H1 (cell line): ENCODE measurements around the gene SEMA3F. TPM values are rescaled to one million over a fixed set of nuclear protein-coding genes. Genes with fewer than 3 reads are reported as not detected.

Source experiments
- CTCF ChIA-PET: fragments of 300-600 bp; sonication (Branson Sonifier 250); formaldehyde crosslinking; loops from one replicate; lab custom pipeline; 2021; ENCODE audit not compliant: partially characterized antibody; lab: Charles Lee
- POLR2A ChIA-PET: fragments of 300-600 bp; sonication (Branson Sonifier 250); formaldehyde crosslinking; loops from one replicate; lab custom pipeline; 2021; ENCODE audit warnings: inconsistent platforms; ENCODE audit not compliant: partially characterized antibody; lab: Charles Lee
- DNase-seq, 2 experiments: peaks; one replicate each; pipeline versions ENCODE4 v3.0.0 to v3.0.0-alpha.2; 2010 to 2022; ENCODE audit warnings: low spot score in 2 of 2, low read depth in 1 of 2, mixed read lengths in 1 of 2
- FAIRE-seq: peaks from 2 replicates; lab custom pipeline; 2011; peaks lifted over from hg19 to GRCh38; lab: Jason Lieb, UNC
- H2AFZ ChIP-seq: 2 replicates; pipeline ENCODE4 v1.8.1; 2012; ENCODE audit warnings: low read length, inconsistent platforms
- H2AK5ac ChIP-seq: 2 replicates; pipeline ENCODE4 v1.6.1; 2013; ENCODE audit warnings: low read depth, low read length
- H2BK120ac ChIP-seq: replicated peaks from 2 replicates; pipeline ENCODE3; 2013; ENCODE audit warnings: low read depth, low read length, inconsistent platforms
- H2BK12ac ChIP-seq: 2 replicates; pipeline ENCODE4 v1.6.1; 2013; ENCODE audit warnings: low read depth, low read length
- H2BK15ac ChIP-seq: 2 replicates; pipeline ENCODE4 v1.6.1; 2013; ENCODE audit warnings: low read length
- H2BK20ac ChIP-seq: 2 replicates; pipeline ENCODE4 v1.6.1; 2013; ENCODE audit warnings: low read length
- H2BK5ac ChIP-seq: 2 replicates; pipeline ENCODE4 v1.6.1; 2013; ENCODE audit warnings: low read depth, low read length
- H3K14ac ChIP-seq: 2 replicates; pipeline ENCODE4 v1.6.1; 2013; ENCODE audit warnings: inconsistent platforms; ENCODE audit not compliant: insufficient read length
- H3K18ac ChIP-seq: 2 replicates; pipeline ENCODE4 v1.6.1; 2013; ENCODE audit warnings: low read length; ENCODE audit errors: extremely low read depth
- H3K23ac ChIP-seq: 2 replicates; pipeline ENCODE4 v1.6.1; 2013; ENCODE audit warnings: inconsistent platforms; ENCODE audit not compliant: insufficient read length
- H3K23me2 ChIP-seq: 2 replicates; pipeline ENCODE4 v1.6.1; 2013; ENCODE audit warnings: low read depth, low read length
- H3K27ac ChIP-seq: 2 replicates; pipeline ENCODE4 v1.6.1; 2011; ENCODE audit warnings: low read depth, low read length, inconsistent platforms
- H3K27me3 ChIP-seq, 4 experiments: replicated peaks in 1 of 4; 1 replicate in 1 of 4; 2 replicates in 3 of 4; pipeline versions ENCODE4 v1.6.1 to v1.8.1; 2011 to 2013; ENCODE audit warnings: low read length in 3 of 4, mild to moderate bottlenecking in 3 of 4, inconsistent platforms in 2 of 4, mixed read lengths in 2 of 4, moderate library complexity in 1 of 4; ENCODE audit not compliant: control insufficient read depth in 3 of 4, insufficient read depth in 3 of 4; ENCODE audit errors: extremely low read depth in 1 of 4
- H3K36me3 ChIP-seq, 4 experiments: 2 replicates each; pipeline versions ENCODE4 v1.6.1 to v1.8.1; 2011 to 2013; ENCODE audit warnings: mild to moderate bottlenecking in 4 of 4, low read length in 3 of 4, moderate library complexity in 2 of 4, control low read depth in 1 of 4, inconsistent platforms in 1 of 4; ENCODE audit not compliant: insufficient read depth in 4 of 4, control insufficient read depth in 2 of 4
- H3K4ac ChIP-seq: replicated peaks from 2 replicates; pipeline ENCODE3; 2013; ENCODE audit warnings: low read length, low read depth, mixed read lengths, inconsistent platforms; ENCODE audit not compliant: insufficient read length
- H3K4me1 ChIP-seq, 4 experiments: replicated peaks in 1 of 4; 1 replicate in 1 of 4; 2 replicates in 3 of 4; pipeline versions ENCODE4 v1.6.1 to v1.8.1; 2011 to 2013; ENCODE audit warnings: low read length in 3 of 4, inconsistent platforms in 2 of 4, mixed read lengths in 1 of 4; ENCODE audit not compliant: insufficient read depth in 4 of 4, control insufficient read depth in 3 of 4
- H3K4me2 ChIP-seq, 2 experiments: 2 replicates each; pipeline versions ENCODE4 v1.6.1 to v1.8.1; 2011 to 2013; ENCODE audit warnings: low read depth in 2 of 2, low read length in 2 of 2, control low read depth in 1 of 2, inconsistent platforms in 1 of 2, mild to moderate bottlenecking in 1 of 2; ENCODE audit not compliant: insufficient read depth in 1 of 2
- H3K4me3 ChIP-seq, 4 experiments: fragments of 200-600, 300-600 bp in 1 of 4; sonication (generic), shearing (Covaris generic), sonication (Bioruptor Twin) in 1 of 4; 2 replicates each; pipeline versions ENCODE4 v1.5.1 to v1.8.1; 2011 to 2016; ENCODE audit warnings: low read length in 4 of 4, low read depth in 3 of 4, control low read depth in 2 of 4, inconsistent platforms in 2 of 4, mild to moderate bottlenecking in 2 of 4, mixed read lengths in 1 of 4, moderate library complexity in 1 of 4; ENCODE audit not compliant: insufficient read depth in 2 of 4; ENCODE audit errors: extremely low read depth in 1 of 4
- H3K56ac ChIP-seq: replicated peaks from 2 replicates; pipeline ENCODE3; 2013; ENCODE audit warnings: low read depth, mild to moderate bottlenecking, mixed read lengths, low read length, inconsistent platforms; ENCODE audit not compliant: insufficient read length
- H3K79me1 ChIP-seq: 2 replicates; pipeline ENCODE4 v1.6.1; 2013; ENCODE audit warnings: low read depth, low read length, control low read depth
- H3K79me2 ChIP-seq, 2 experiments: 2 replicates each; pipeline versions ENCODE4 v1.6.1 to v1.8.1; 2012 to 2013; ENCODE audit warnings: low read length in 2 of 2, mild to moderate bottlenecking in 2 of 2, inconsistent platforms in 1 of 2; ENCODE audit not compliant: insufficient read depth in 2 of 2, control insufficient read depth in 1 of 2
- H3K9ac ChIP-seq, 4 experiments: replicated peaks in 1 of 4; 1 replicate in 1 of 4; 2 replicates in 3 of 4; pipeline versions ENCODE4 v1.6.1 to v1.8.1; 2011 to 2013; ENCODE audit warnings: low read depth in 3 of 4, low read length in 3 of 4, control low read depth in 2 of 4, mild to moderate bottlenecking in 2 of 4, moderate library complexity in 2 of 4, inconsistent platforms in 1 of 4; ENCODE audit errors: extremely low read depth in 1 of 4
- H3K9me3 ChIP-seq, 2 experiments: 2 replicates each; pipeline versions ENCODE4 v1.6.1 to v1.8.1; 2012 to 2013; ENCODE audit warnings: mild to moderate bottlenecking in 2 of 2, moderate library complexity in 2 of 2, control low read depth in 1 of 2, inconsistent platforms in 1 of 2, low read depth in 1 of 2, low read length in 1 of 2, mixed read lengths in 1 of 2; ENCODE audit not compliant: insufficient read depth in 2 of 2
- H4K20me1 ChIP-seq, 2 experiments: replicated peaks in 1 of 2; 2 replicates each; pipeline versions ENCODE3 to v1.8.1; 2011 to 2013; ENCODE audit warnings: inconsistent platforms in 2 of 2, low read length in 2 of 2, mild to moderate bottlenecking in 1 of 2; ENCODE audit not compliant: insufficient read depth in 2 of 2, control insufficient read depth in 1 of 2
- H4K5ac ChIP-seq: 2 replicates; pipeline ENCODE4 v1.6.1; 2013; ENCODE audit warnings: low read length, low read depth, mixed read lengths, inconsistent platforms; ENCODE audit not compliant: insufficient read length
- H4K8ac ChIP-seq: 2 replicates; pipeline ENCODE4 v1.8.0; 2013; ENCODE audit warnings: mild to moderate bottlenecking, moderate library complexity, low read length, inconsistent platforms; ENCODE audit not compliant: insufficient read depth; ENCODE audit errors: extremely low read depth
- H4K91ac ChIP-seq: replicated peaks from 2 replicates; pipeline ENCODE3; 2013; ENCODE audit warnings: low read length, mixed read lengths, inconsistent platforms; ENCODE audit not compliant: insufficient read length
- E2F6 ChIP-seq: IDR thresholded peaks from 2 replicates; pipeline ENCODE4 v1.6.1; 2012; ENCODE audit warnings: inconsistent platforms
- HDAC2 ChIP-seq, 2 experiments: fragments of 300-600 bp in 1 of 2; sonication (generic) in 1 of 2; IDR thresholded peaks; 2 replicates each; pipeline ENCODE4 v1.6.1; 2011 to 2012; ENCODE audit warnings: low read depth in 2 of 2, low read length in 2 of 2, mild to moderate bottlenecking in 2 of 2, moderate library complexity in 2 of 2, borderline replicate concordance in 1 of 2, inconsistent platforms in 1 of 2
- KDM4A ChIP-seq: IDR thresholded peaks from one replicate; pipeline ENCODE4 v1.7.1; 2012; ENCODE audit warnings: low read depth, mild to moderate bottlenecking, moderate library complexity, low read length, inconsistent platforms; ENCODE audit not compliant: severe bottlenecking
- MAX ChIP-seq: IDR thresholded peaks from 2 replicates; pipeline ENCODE4 v1.6.1; 2012; ENCODE audit warnings: inconsistent platforms
- TAF1 ChIP-seq: IDR thresholded peaks from 2 replicates; pipeline ENCODE4 v1.6.1; 2011; ENCODE audit warnings: mild to moderate bottlenecking, low read depth, low read length
- TBP ChIP-seq: IDR thresholded peaks from 2 replicates; pipeline ENCODE4 v1.6.1; 2011; ENCODE audit warnings: low read depth, low read length, improper control_type of control experiment
- WGBS, 2 experiments: shearing (Covaris generic) in 1 of 2; methylation state at CpG; one replicate each; pipeline versions ENCODE4 v1.1.6 to v1.1.7; 2013 to 2015; ENCODE audit warnings: low lambda C conversion rate in 2 of 2, mixed read lengths in 2 of 2, inconsistent platforms in 1 of 2, low coverage in 1 of 2, missing lambda C conversion rate in 1 of 2; ENCODE audit not compliant: insufficient replicate concordance in 2 of 2, insufficient coverage in 1 of 2, insufficient read length in 1 of 2; ENCODE audit errors: extremely low coverage in 1 of 2, missing lambda C conversion rate in 1 of 2; 5-methylcytosine and 5-hydroxymethylcytosine counted together
- polyA plus RNA-seq, 7 experiments: library from polyadenylated mRNA; depleted of rRNA in 3 of 7; stranded (reverse) in 5 of 7; unstranded in 2 of 7; fragments of >200 nt in 5 of 7; fragments of 200-250 nt in 2 of 7; gene quantifications; 1 replicate in 5 of 7; 2 replicates in 1 of 7; 4 replicates in 1 of 7; pipeline versions ENCODE4 v1.2.1 to v1.2.3, GENCODE V29; 2011 to 2013; ENCODE audit warnings: missing spikeins in 2 of 7, mixed read lengths in 2 of 7
- total RNA-seq: library from RNA; stranded (reverse); fragmentation: NEBNext Ultra II Directional; extraction: Animal tissue kit (Norgen Biotek cat#: 25700); gene quantifications from 2 replicates; pipeline ENCODE4 v1.2.1, GENCODE V29; 2021

Gene SEMA3F
- total and polyA plus RNA-seq, 2 of the 8 experiments (the other 6 are each of a cell fraction or from before 2014, with no cell fraction given), result 20.3 to 37.0 TPM

- Histone ChIP-seq H3K27me3 (peaks cover 2 to 28% (median 21%) of the 10 kb centered on the region in 4 experiments), H2AFZ (peak within 1 kb of the TSS; percentile 99), H3K27ac (no peak within 1 kb of the TSS), H3K18ac (peak within 1 kb of the TSS; percentile 81; the same call in 1 of the 2 replicates), H3K4ac (no peak within 1 kb of the TSS), H4K91ac (no peak within 1 kb of the TSS), H2BK15ac (no peak within 1 kb of the TSS), H3K23me2 (peaks cover 6% of the 10 kb centered on the region), H4K20me1 (no peaks in the 10 kb centered on the region), H3K4me1 (peaks cover 0 to 21% (median 8%) of the 10 kb centered on the region in 4 experiments; a peak in 6 of 7 replicates), H2BK120ac (no peak within 1 kb of the TSS), H3K4me2 (peak within 1 kb of the TSS; percentile 76 to 99), H2BK20ac (no peak within 1 kb of the TSS), H3K79me1 (no peaks in the 10 kb centered on the region), H3K56ac (no peak within 1 kb of the TSS), H2AK5ac (0 out of 2 replicates have a peak within 1 kb of the TSS, but pooled peaks have one; percentile 24), H2BK12ac (0 out of 2 replicates have a peak within 1 kb of the TSS, but pooled peaks have one; percentile 27), H3K4me3 (peak within 1 kb of the TSS; percentile 33 to 68 (median 58)), H2BK5ac (no peak within 1 kb of the TSS), H4K8ac (peak within 1 kb of the TSS; percentile 75), H3K79me2 (no peaks in the 10 kb centered on the region), H3K14ac (no peak within 1 kb of the TSS), H3K36me3 (no peaks in the 10 kb centered on the region), H4K5ac (no peak within 1 kb of the TSS), H3K9ac (no peak within 1 kb of the TSS), H3K9me3 (no peaks in the 10 kb centered on the region)
- ChIA-PET CTCF (interaction anchor here (0.6 to 48.1 kb wide), 6 partner anchors 16 to 142 kb away, joined by 3 to 2149 read pairs (median 296); partner anchors contain the start of genes GNAI2, GNAT1, LSMEM2 and SEMA3B), POLR2A (interaction anchor here (0.8 to 3.0 kb wide), 7 partner anchors 10 to 79 kb away, joined by 3 to 16 read pairs (median 4); no protein-coding TSS in a partner anchor)
- DNase-seq, result peak in 1 of 2 experiments; percentile 82
- 11% methylated on average over 3 of the region's 41 CpGs; no CpG with 5 or more reads in 1 of the 2 experiments for WGBS, 2 experiments
- TF ChIP-seq MAX (peak; percentile 37; the same call in 1 of the 2 replicates), HDAC2 (IDR thresholded peaks at IDR 0.05; ENCODE audit: borderline replicate concordance in 1 of 2, low read depth in 2 of 2, low read length in 2 of 2) (no peak), E2F6 (peak; percentile 54; the same call in 1 of the 2 replicates), TAF1 (0 out of 2 replicates have a peak, but pooled peaks have one; percentile 33), TBP (no peak), KDM4A (peak; percentile 81)
- TF ChIP-seq, all 59 proteins: peak for 4
- no peak within 1 kb of the TSS for H3K23ac ChIP-seq
- FAIRE-seq, result no peak
Measured at GRCh38 chr3:50204804-50205412, 49.8 kb downstream of the SEMA3F start, which contains the start of gene SLC38A3. Gene SLC38A3, plus strand, starts transcription at chr3:50205271. Its CDS starts 8,929 bp downstream, at chr3:50214200.
